HepG2 (cell line): Measurements from ENCODE around the gene GRAMD4. TPM values are rescaled to one million over a fixed set of nuclear protein-coding genes. Genes with fewer than 3 reads are reported as not detected.

Source experiments
- ATAC-seq: fragments of 200-7000 bp; cut with Tn5 transposase; 3 replicates; pipeline ENCODE4 v1.9.1; 2020; ENCODE audit warnings: mild to moderate bottlenecking, moderate library complexity
- BruUV-seq: library from RNA; stranded (reverse); fragments of 400-500 nt; replicated peaks from 2 replicates; lab custom pipeline; 2021; lab: Mats Ljungman, UMichigan
- CTCF ChIA-PET: fragments of 300-600 bp; formaldehyde crosslinking; extraction: SDS; loops from one replicate; lab custom pipeline; 2021; ENCODE audit warnings: low total read pairs, inconsistent platforms, low intra/inter-chr PET ratio; lab: Yijun Ruan, JAX
- POLR2A ChIA-PET: fragments of 350-600 bp; sonication (Branson Sonifier 250); formaldehyde crosslinking; loops from one replicate; lab custom pipeline; 2020; ENCODE audit warnings: antibody characterized with exemption, inconsistent platforms; lab: Yijun Ruan, JAX
- DNase-seq: peaks from one replicate; pipeline ENCODE4 v3.0.0-alpha.2; 2015; ENCODE audit warnings: low spot score
- FAIRE-seq: peaks from 3 replicates; lab custom pipeline; 2011; peaks lifted over from hg19 to GRCh38; lab: Jason Lieb, UNC
- H2AFZ ChIP-seq: one replicate; pipeline ENCODE4 v1.6.1; 2011; ENCODE audit warnings: low read length, inconsistent platforms
- H3K27ac ChIP-seq: fragments of 300-600 bp; 3 replicates; pipeline ENCODE4 v1.8.0; 2011; ENCODE audit warnings: mixed run types, mild to moderate bottlenecking, mixed read lengths, low read length, inconsistent platforms; ENCODE audit not compliant: insufficient read depth; ENCODE audit errors: extremely low read length
- H3K27me3 ChIP-seq, 2 experiments: fragments of 200-600 bp in 1 of 2; 2 replicates in 1 of 2; 3 replicates in 1 of 2; pipeline versions ENCODE4 v1.6.0 to v1.8.0; 2011; ENCODE audit warnings: low read length in 2 of 2, mild to moderate bottlenecking in 2 of 2, moderate library complexity in 2 of 2, inconsistent platforms in 1 of 2; ENCODE audit not compliant: insufficient read depth in 2 of 2, control insufficient read depth in 1 of 2
- H3K36me3 ChIP-seq, 2 experiments: fragments of 200-600 bp in 1 of 2; replicated peaks in 1 of 2; 2 replicates in 1 of 2; 3 replicates in 1 of 2; pipeline versions ENCODE4 v1.5.1 to v1.8.0; 2011; ENCODE audit warnings: low read length in 2 of 2, inconsistent platforms in 1 of 2; ENCODE audit not compliant: insufficient read depth in 2 of 2, control insufficient read depth in 1 of 2
- H3K4me1 ChIP-seq: 2 replicates; pipeline ENCODE4 v1.5.1; 2012; ENCODE audit warnings: low read length, inconsistent platforms; ENCODE audit not compliant: insufficient read depth
- H3K4me2 ChIP-seq: 2 replicates; pipeline ENCODE4 v1.6.0; 2011; ENCODE audit warnings: low read depth, low read length, inconsistent platforms
- H3K4me3 ChIP-seq, 3 experiments: fragments of 200-600 bp in 1 of 3; sonication (generic), shearing (Covaris generic) in 1 of 3; replicated peaks in 1 of 3; 2 replicates each; pipeline ENCODE4 v1.5.1; 2011 to 2016; ENCODE audit warnings: low read length in 3 of 3, inconsistent platforms in 2 of 3, low read depth in 2 of 3, mild to moderate bottlenecking in 2 of 3, control low read depth in 1 of 3, mixed read lengths in 1 of 3; ENCODE audit not compliant: insufficient read depth in 1 of 3
- H3K79me2 ChIP-seq: one replicate; pipeline ENCODE4 v1.6.1; 2011; ENCODE audit warnings: low read length, inconsistent platforms; ENCODE audit not compliant: insufficient read depth
- H3K9ac ChIP-seq: 2 replicates; pipeline ENCODE4 v1.6.0; 2011; ENCODE audit warnings: mild to moderate bottlenecking, low read depth, low read length, inconsistent platforms; ENCODE audit not compliant: insufficient read depth
- H3K9me3 ChIP-seq: 2 replicates; pipeline ENCODE4 v1.5.1; 2012; ENCODE audit warnings: mild to moderate bottlenecking, low read length
- H4K20me1 ChIP-seq: 2 replicates; pipeline ENCODE4 v1.6.0; 2011; ENCODE audit warnings: inconsistent platforms, mild to moderate bottlenecking, low read length, moderate library complexity; ENCODE audit not compliant: insufficient read depth
- ATF7 ChIP-seq, 2 experiments: fragments of 450-650 bp in 1 of 2; sonication (generic) in 1 of 2; formaldehyde crosslinking in 1 of 2; IDR thresholded peaks; 2 replicates each; pipeline versions ENCODE4 v1.4.0 to v1.6.1; 2016 to 2020; ENCODE audit warnings: antibody characterized with exemption in 1 of 2, mild to moderate bottlenecking in 1 of 2, missing genetic modification reagents in 1 of 2
- FOXA3 ChIP-seq: IDR thresholded peaks from 2 replicates; pipeline ENCODE4 v1.6.1; 2016; ENCODE audit warnings: missing genetic modification reagents, missing compliant biosample characterization
- GLMP ChIP-seq: sonication (generic); formaldehyde crosslinking; IDR thresholded peaks from 2 replicates; pipeline ENCODE4 v1.9.0; 2021; ENCODE audit warnings: missing genetic modification reagents, mild to moderate bottlenecking, borderline replicate concordance
- IRF1 ChIP-seq: sonication (generic); formaldehyde crosslinking; IDR thresholded peaks from 2 replicates; pipeline ENCODE4 v1.4.0; 2020; ENCODE audit warnings: low read depth, mild to moderate bottlenecking, missing genetic modification reagents
- KDM5B ChIP-seq: sonication (generic); formaldehyde crosslinking; IDR thresholded peaks from 2 replicates; pipeline ENCODE4 v1.4.0; 2020; ENCODE audit warnings: missing genetic modification reagents, mild to moderate bottlenecking, borderline replicate concordance
- LRRFIP1 ChIP-seq: sonication (generic); formaldehyde crosslinking; conservative IDR thresholded peaks from 2 replicates; pipeline ENCODE4 v1.4.0; 2020; ENCODE audit warnings: missing genetic modification reagents
- MAF1 ChIP-seq: sonication (generic); formaldehyde crosslinking; IDR thresholded peaks from 2 replicates; pipeline ENCODE4 v1.5.0; 2020; ENCODE audit warnings: missing genetic modification reagents, borderline replicate concordance
- MZF1 ChIP-seq: sonication (generic); formaldehyde crosslinking; IDR thresholded peaks from 2 replicates; pipeline ENCODE4 v1.8.1; 2023; ENCODE audit warnings: mild to moderate bottlenecking, missing genetic modification reagents, borderline replicate concordance
- NBN ChIP-seq: fragments of 450-650 bp; conservative IDR thresholded peaks from 2 replicates; pipeline ENCODE4 v1.6.1; 2017
- REST ChIP-seq, 2 experiments: IDR thresholded peaks; 2 replicates each; pipeline ENCODE4 v1.6.1; 2011 to 2012; ENCODE audit warnings: low read length in 2 of 2, borderline replicate concordance in 1 of 2, low read depth in 1 of 2, mild to moderate bottlenecking in 1 of 2, moderate library complexity in 1 of 2
- SALL2 ChIP-seq: sonication (generic); formaldehyde crosslinking; IDR thresholded peaks from 2 replicates; pipeline ENCODE4 v1.8.1; 2023; ENCODE audit warnings: mild to moderate bottlenecking, missing genetic modification reagents, inconsistent platforms
- TCF7 ChIP-seq: sonication (generic); IDR thresholded peaks from 2 replicates; pipeline ENCODE4 v1.6.1; 2016; ENCODE audit warnings: antibody characterized with exemption, low read depth
- ZC3H13 ChIP-seq: sonication (generic); formaldehyde crosslinking; IDR thresholded peaks from 2 replicates; pipeline ENCODE4 v1.8.1; 2023; ENCODE audit warnings: mild to moderate bottlenecking, missing genetic modification reagents, moderate library complexity
- ZNF354B ChIP-seq: sonication (generic); formaldehyde crosslinking; IDR thresholded peaks from 2 replicates; pipeline ENCODE4 v1.8.0; 2022; ENCODE audit warnings: mild to moderate bottlenecking, missing genetic modification reagents
- ZNF547 ChIP-seq: sonication (generic); formaldehyde crosslinking; IDR thresholded peaks from 2 replicates; pipeline ENCODE4 v1.5.1; 2020; ENCODE audit warnings: mild to moderate bottlenecking, missing genetic modification reagents
- ZNF629 ChIP-seq: sonication (generic); formaldehyde crosslinking; conservative IDR thresholded peaks from 2 replicates; pipeline ENCODE4 v1.5.0; 2020; ENCODE audit warnings: missing genetic modification reagents
- WGBS: methylation state at CpG from one replicate; pipeline ENCODE4 v1.1.6; 2017; ENCODE audit warnings: low lambda C conversion rate; 5-methylcytosine and 5-hydroxymethylcytosine counted together
- in situ Hi-C: cut with HindIII; loops from 2 replicates; pipeline ENCODE4 v1.10.0; 2017; ENCODE audit warnings: low pct_unique_long_range_greater_than_20kb; ENCODE audit not compliant: extremely low pct_ligation_motif_present
- intact Hi-C: fragments of 100-400 bp; cut with micrococcal nuclease; formaldehyde crosslinking; loops from one replicate; pipeline ENCODE4 v1.10.0; 2022; ENCODE audit not compliant: unreplicated experiment
- polyA plus RNA-seq, 8 experiments: library from polyadenylated mRNA; depleted of rRNA in 3 of 8; stranded (reverse) in 7 of 8; unstranded in 1 of 8; fragments of >200 nt; fragmentation: Illumina TruSeq in 4 of 8; extraction: Trizol in 4 of 8; gene quantifications; 2 replicates each; pipeline versions ENCODE4 v1.2.1 to v1.2.3, GENCODE V29; 2011 to 2016; ENCODE audit warnings: low read depth in 4 of 8, missing spikeins in 1 of 8, mixed read lengths in 1 of 8; ENCODE audit not compliant: insufficient read depth in 1 of 8
- total RNA-seq, 5 experiments: library from RNA; depleted of rRNA; stranded (reverse); fragments of >200 nt; fragmentation: Illumina TruSeq; extraction: Trizol; gene quantifications; 2 replicates each; pipeline ENCODE4 v1.2.3, GENCODE V29; 2016; ENCODE audit warnings: low read depth in 1 of 5

GRAMD4 gene
- total and polyA plus RNA-seq, 2 of the 13 experiments (the other 11 are each of a cell fraction or from before 2014, with no cell fraction given): 15.2 to 15.7 TPM

GRCh38 chr22:46578824-46579561 is 41.2 kb upstream of the GRAMD4 start:
- peak overlapping the region; percentile 56 for H3K27ac ChIP-seq
- ATAC-seq (peak; percentile 73), DNase-seq (peak; percentile 64), FAIRE-seq (peak; percentile 78)
- H3K9ac ChIP-seq: peak overlapping the region; percentile 74
- peaks cover 75% of the 10 kb centered on the region for H3K4me1 ChIP-seq
- CTCF ChIA-PET: no interaction called here
- peaks cover 6% of the 10 kb centered on the region for H4K20me1 ChIP-seq
- POLR2A ChIA-PET: no interaction called here
- intact Hi-C loops (loop anchor here (5.0 to 10.0 kb wide), 2 partner anchors 73 to 156 kb away; partner anchors contain the start of gene CERK), in situ Hi-C loops (no loop called here)
- H3K79me2 ChIP-seq: peaks cover 25% of the 10 kb centered on the region
- H3K27me3 ChIP-seq: peaks cover 0 to under 1% of the 10 kb centered on the region in 2 experiments; a peak in 1 of 5 replicates
- WGBS: 1% methylated on average over 14 of the region's 15 CpGs
- no peak overlapping the region for H2AFZ ChIP-seq
- BruUV-seq: no TSS peak
- peak overlapping the region; percentile 63 to 80 (median 64) for H3K4me3 ChIP-seq
- H3K36me3 ChIP-seq: no peaks in the 10 kb centered on the region
- no peaks in the 10 kb centered on the region for H3K9me3 ChIP-seq
- peak overlapping the region; percentile 98 for H3K4me2 ChIP-seq
- no peak; the same call in 1 of the 2 replicates for TF ChIP-seq MZF1
- TF ChIP-seq KDM5B: no peak
- TF ChIP-seq ZC3H13: no peak
- TF ChIP-seq ZNF629 (CRISPR knock-in tag): no peak
- no peak for TF ChIP-seq REST (IDR thresholded peaks at IDR 0.05; ENCODE audit: borderline replicate concordance in 1 of 2, low read depth in 1 of 2, low read length in 2 of 2)
- TF ChIP-seq MAF1 (CRISPR knock-in tag): no peak
- TF ChIP-seq IRF1 (CRISPR knock-in tag): no peak
- TF ChIP-seq FOXA3 (CRISPR knock-in tag): no peak
- TF ChIP-seq NBN: no peak
- TF ChIP-seq ATF7 (IDR thresholded peaks at IDR 0.05): no peak
- no peak for TF ChIP-seq ATF7 (CRISPR knock-in tag; IDR thresholded peaks at IDR 0.05)
- TF ChIP-seq ZNF354B: no peak
- no peak for TF ChIP-seq SALL2
- TF ChIP-seq LRRFIP1: no peak
- TF ChIP-seq GLMP: no peak
- TF ChIP-seq TCF7: no peak
- no peak for TF ChIP-seq ZNF547 (CRISPR knock-in tag)
